GM21528 (cell line): ENCODE data around the gene NFE2L3.
"Not testable (repeated sequence)": the region's sequence is repeated elsewhere in the genome, so short reads cannot be mapped to it uniquely, and the experiment has no call there.

Source experiments
- ATAC-seq: cut with Tn5 transposase; IDR thresholded peaks from one replicate; pipeline ENCODE4 v1.9.1; 2021; ENCODE audit warnings: mild to moderate bottlenecking, moderate library complexity; ENCODE audit not compliant: unreplicated experiment, low FRiP score

Gene NFE2L3

DNA sequence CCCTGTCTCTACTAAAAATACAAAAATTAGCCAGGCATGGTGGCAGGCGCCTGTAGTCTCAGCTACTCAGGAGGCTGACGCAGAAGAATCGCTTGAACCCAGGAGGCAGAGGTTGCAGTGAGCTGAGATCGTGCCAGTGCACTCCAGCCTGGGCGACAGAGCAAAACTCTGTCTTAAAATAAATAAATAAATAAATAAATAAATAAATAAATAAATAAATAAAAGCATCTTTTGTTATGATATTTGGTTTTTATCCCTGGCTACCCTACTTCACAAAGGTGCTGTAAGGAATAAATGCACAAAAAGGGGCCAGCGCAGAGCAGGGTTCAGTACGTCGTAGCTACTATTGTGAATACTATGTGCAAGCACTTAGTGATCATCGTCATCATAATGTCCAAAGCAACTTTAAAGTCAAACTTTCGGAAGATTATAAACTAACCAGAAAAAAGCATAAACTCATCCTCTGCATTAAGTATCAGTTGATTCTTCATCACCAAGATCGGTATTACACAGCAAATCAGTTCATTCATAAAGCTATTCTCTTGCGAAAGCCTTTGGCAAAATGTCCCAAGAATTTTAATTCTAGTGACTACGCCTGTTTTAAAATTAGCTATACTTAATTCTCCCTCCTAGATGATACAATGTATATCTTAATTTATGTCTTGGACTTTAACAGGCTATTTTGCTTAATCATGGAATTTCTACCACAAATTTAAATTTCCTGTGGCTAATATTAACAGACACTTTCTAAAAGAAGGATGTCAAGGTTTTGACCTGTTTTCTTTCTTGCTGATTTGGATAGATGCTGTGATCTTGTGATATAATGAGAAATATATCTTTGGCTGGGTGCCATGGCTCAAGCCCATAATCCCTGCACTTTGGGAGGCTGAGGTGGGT, 7.6 kb upstream of the NFE2L3 start:
- ATAC-seq: no peak

DNA sequence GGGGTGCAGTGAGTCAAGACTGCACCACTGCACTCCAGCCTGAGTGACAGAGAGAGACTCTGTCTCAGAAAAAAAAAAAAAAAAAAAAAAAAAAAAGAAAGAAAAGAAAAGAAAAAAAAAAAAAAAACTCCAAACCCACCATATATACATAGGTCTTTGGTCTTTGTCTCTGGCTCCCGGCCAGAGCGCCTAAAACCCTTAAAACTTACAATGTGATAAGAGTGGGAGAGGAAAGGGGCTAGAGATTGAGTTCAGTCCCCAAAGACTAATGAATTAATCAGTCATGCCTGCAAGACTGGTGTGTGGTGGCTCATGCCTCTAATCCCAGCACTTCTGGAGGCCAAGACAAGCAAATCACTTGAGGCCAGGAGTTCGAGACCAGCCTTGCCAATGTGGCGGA, 6.8 kb upstream of the NFE2L3 start:
- ATAC-seq: no peak

DNA sequence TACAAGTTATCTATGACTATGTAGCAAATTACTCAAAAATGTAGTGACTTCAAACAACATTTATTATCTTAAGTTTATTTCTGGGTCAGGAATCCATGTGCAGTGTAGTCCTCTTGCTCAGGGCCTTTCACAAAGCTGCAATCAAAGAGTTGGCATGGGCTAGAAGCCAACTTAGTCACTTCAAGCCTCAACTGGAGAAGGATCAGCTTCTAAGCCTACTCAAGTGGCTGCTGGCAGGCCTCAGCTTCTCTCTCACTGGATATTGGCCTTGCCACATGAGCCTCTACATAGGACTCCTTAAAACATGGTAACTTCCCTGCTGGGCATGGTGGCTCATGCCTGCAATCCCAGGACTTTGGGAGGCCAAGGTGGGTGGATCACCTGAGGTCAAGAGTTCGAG, 5.0 kb upstream of the NFE2L3 start:
- ATAC-seq: no peak

DNA sequence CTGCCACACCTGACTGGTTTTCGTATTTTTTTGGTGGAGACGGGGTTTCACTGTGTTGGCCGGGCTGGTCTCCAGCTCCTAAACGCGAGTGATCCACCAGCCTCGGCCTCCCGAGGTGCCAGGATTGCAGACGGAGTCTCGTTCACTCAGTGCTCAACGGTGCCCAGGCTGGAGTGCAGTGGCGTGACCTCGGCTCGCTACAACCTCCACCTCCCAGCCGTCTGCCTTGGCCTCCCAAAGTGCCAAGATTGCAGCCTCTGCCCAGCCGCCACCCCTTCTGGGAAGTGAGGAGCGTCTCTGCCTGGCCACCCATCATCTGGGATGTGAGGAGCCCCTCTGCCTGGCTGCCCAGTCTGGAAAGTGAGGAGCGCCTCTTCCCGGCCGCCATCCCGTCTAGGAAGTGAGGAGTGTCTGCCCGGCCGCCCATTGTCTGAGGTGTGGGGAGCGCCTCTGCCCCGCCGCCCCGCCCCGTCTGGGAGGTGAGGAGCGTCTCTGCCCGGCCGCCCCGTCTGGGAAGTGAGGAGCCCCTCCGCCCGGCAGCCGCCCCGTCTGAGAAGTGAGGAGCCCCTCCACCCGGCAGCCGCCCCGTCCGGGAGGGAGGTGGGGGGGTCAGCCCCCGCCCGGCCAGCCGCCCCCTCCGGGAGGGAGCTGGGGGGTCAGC, 4.2 kb upstream of the NFE2L3 start:
- ATAC-seq: not testable (repeated sequence)

DNA sequence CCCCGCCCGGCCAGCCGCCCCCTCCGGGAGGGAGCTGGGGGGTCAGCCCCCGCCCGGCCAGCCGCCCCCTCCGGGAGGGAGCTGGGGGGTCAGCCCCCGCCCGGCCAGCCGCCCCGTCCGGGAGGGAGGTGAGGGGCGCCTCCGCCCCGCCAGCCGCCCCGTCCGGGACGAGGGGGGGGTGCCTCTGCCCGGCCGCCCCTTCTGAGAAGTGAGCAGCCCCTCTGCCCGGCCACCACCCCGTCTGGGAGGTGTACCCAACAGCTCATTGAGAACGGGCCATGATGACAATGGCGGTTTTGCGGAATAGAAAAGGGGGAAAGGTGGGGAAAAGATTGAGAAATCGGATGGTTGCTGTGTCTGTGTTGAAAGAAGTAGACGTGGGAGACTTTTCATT, 3.7 kb upstream of the NFE2L3 start:
- not testable (repeated sequence) for ATAC-seq

DNA sequence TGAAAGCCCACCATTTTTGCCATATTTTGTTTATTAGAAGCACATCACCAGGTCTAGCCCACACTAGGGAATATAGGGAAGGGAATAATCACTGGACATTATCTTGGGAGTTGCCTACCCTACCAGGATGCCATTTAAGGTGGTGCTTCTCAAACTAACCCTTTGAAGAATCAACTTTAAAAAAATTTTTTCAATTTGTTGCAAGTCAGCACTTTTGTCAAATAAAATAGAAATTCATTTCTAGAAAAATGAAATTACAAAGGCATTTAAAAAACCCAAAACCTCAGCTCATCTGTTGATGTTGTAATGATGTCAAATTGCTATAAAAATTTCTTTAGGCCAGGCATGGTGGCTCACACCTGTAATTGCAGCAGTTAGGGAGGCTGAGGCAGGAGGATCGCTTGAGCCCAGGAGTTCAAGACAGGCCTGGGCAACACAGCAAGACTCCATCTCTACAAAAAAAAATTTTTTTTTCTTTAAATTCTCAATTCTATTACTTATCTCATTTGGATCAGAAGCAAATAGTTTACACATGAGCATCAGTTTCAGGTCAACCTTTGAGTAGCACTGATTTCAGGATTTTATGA, 2.5 kb upstream of the NFE2L3 start:
- no peak for ATAC-seq

DNA sequence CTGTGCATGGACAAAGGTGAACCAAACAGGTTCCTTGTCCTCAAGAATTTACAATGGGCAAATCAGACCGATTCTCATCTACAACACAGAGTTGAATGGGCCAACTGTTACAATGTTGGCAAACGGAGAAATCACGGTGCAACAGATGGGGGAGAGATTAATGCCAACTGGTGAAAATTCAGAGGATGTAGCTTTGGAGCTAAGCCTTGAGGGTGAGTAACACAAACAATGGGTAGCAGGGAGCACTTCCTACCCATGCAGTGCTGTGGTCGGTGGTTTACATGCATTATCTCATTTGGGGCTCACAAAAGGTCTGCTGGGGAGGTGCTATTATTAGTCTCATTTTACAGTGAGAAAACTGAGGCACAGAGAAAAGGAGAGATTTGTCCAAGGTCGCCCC, 902 bp upstream of the NFE2L3 start:
- ATAC-seq: no peak

DNA sequence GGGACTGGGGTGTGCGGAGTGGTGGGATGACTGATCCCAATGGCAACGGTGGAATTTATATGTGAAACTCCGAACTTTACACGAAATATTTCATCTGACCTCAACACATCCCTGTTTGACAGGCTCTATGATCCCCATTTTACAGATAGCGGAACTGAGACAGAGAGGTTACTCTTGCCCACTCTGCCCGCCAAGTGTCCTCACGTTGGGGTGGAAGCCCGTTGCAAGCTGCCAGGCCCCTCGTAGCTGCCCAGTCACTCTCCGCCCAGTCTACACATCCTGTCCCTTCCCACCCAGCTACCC, 397 bp upstream of the NFE2L3 start:
- no peak for ATAC-seq

DNA sequence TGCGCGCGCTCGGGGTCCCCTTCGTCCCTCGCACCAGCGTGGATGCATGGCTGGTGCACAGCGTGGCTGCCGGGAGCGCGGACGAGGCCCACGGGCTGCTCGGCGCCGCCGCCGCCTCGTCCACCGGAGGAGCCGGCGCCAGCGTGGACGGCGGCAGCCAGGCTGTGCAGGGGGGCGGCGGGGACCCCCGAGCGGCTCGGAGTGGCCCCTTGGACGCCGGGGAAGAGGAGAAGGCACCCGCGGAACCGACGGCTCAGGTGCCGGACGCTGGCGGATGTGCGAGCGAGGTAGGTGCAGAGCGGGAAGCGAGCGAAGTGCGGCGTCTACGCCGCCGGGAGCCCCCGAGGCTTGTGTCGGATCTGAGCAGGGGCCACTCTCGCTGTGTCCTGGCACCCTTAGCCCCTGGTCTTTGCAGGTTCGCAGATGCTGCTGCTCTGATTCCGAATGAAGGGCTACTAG, 813 bp downstream of the NFE2L3 start:
- peak; percentile 21 for ATAC-seq

DNA sequence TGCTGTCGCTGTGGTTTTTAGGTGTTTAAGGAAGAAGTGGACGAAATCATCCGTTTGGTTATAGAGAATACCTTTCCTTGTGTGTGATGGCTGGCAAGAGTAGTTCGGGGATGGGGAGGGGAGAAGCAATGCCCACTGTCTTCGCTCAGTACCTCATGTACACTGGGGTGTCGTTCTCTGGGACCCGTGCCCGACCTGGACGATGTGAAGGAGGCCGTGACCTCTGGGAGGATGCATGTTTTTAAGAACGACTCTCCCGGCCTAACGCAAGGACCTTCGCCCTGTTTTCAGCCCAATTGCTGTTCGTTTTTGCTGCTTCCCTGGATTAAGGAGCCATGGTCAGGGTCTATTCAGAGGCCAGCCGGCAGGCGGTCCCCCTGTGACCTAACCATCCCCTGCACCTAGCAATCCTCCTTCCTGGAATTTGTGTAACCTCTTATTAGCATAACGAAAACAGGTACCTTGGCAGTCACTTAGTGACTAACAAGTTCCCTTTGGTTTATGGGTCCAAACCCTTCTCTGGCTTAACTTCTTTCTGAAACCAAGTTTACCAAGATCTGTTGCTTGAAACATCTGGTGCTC, 1.3 kb downstream of the NFE2L3 start:
- no peak for ATAC-seq

DNA sequence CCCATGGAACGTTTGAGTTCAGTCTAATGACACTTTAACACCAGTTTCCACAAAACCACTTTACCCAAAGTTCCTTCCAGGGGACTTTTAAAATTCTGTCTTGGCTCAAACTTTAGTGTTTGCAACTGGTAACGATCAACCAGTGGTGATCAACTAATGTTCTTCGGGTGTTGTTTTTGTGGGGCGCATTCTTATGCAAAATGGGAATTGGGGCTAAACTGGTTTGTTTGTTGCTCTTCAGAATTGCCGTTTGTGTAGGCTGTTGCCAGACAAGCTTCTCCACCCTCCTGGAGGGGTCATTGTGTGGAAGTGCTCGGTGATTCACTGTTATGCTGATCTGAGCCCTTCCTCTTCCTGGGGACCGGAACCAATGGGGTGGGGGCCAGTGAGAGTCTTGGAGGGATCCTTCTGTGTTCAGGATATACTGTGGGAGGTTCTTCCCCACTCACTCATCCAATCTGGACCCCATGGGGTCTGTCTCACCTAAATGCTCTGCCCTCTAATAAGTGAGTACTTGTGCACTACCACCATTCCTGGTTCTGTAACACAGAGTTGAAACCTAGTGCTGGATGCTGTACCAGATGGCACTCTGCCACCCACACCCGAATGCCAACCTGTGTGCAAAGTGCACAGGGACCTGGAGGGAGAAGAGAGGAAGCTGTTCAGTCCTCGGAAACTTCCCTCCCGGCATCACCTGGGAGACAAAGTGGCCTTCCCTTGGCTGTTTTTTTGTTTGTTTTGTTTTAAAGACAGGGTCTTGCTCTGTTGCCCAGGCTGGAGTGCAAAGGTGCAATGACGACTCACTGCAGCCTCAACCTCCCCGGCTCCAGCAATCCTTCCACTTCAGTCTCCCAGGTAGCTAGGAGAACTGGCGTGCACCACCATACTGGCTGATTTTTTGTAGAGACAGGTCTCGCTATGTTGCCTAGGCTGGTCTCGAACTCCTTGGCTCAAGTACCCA, 2.1 kb downstream of the NFE2L3 start:
- no peak for ATAC-seq

DNA sequence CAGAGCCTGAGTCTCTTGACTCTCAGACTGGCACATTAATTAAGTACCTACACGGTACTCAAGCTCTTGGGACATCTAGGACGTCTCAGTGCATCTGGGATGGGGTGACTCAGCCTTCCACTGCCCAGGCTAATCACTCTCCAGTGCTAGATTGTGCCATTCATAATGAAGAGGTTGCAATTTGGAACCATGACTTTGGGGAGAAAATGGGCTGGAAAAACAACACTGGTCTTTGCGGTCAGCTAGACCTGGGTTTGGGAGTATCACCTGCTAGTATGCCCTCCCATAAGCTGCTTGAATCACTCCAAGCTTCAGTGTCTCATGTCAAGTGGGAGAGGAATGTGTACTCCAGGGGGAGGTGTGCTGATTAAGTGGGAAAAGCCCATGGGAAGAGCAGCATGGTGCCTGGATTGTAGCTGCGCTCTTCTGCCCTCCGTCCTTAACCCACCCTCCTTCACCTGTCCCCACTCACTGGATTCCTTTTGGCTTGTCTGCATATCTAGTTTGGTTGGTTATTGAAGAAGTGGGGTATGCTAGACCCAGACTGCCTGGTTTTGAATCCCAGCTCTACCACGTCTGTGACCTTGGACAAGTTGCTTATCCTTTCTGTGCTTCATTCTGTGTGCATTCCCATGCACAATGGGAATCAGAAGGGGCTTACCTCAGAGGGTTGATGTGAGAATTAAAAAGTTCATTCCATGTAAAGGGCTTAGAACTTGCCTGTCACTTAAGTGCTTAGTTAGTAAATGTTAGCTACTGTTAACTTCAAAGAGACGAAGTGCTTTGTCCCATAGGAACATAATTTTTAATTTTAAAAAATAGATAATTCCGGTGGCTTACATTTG, 3.8 kb downstream of the NFE2L3 start:
- no peak for ATAC-seq

DNA sequence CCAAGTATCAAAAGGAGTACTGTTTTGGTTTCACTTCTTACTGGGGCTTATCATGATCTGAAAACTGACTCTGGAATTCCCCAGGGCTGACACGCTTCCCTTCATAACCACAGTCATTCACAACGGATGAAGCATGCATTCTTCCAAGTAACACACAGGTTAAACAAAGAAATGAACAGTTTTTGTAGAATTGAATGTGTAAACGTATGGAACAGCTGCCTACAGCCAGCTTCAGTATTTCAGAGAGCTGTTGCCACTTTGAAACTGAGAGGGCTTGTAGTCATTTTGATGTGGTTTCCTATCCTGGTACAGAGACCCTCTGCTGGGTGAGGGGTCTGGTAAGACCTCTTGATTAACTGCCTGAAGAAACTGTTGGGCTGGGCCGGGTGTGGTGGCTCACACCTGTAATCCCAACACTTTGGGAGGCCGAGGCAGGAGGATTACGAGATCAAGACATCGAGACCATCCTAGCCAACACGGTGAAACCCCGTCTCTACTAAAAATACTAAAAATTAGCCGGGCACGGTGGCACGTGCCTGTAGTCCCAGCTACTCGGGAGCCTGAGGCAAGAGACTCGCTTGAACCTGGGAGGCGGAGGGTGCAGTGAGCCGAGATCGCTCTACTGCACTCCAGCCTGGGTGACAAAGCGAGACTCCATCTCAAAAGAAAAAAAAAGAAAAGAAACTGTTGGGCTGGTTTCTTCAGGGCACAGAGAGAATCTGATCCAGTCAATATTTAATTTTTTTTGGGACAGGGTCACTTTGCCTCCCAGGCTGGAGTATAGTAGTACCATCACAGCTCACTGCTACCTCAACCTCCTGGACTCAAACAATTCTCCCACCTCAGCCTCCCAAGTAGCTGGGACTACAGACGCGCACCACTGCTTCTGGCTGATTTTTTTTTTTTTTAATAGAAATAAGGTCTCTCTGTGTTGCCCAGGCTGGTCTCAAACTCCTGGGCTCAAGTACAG, 4.7 kb downstream of the NFE2L3 start:
- no peak for ATAC-seq

DNA sequence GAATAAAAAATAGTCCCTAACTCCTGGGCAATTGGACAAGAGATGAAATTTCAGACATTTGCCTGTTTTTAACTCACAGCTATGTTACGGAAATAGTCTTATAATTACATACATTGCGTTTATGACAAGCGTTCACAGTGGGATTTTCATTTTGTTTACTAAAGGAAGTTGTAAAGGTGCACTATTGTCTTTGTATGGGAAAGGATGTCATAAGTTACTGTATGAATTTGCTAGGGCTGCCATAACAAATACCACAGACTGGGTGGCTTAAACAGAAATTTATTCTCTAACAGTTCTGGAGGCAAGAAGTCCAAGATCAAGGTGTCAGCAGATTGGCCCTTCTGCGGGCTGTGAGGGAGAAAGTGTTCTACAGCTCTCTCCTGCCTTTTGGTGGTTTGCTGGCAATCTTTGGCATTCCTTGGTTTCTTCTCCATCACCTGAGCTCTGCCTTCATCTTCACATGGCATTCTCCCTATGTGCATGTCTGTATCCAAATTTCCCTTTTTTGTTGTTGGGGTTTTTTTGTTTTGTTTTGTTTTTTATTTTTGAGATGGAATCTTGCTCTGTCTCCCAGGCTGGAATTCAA, 5.6 kb downstream of the NFE2L3 start:
- ATAC-seq: no peak

DNA sequence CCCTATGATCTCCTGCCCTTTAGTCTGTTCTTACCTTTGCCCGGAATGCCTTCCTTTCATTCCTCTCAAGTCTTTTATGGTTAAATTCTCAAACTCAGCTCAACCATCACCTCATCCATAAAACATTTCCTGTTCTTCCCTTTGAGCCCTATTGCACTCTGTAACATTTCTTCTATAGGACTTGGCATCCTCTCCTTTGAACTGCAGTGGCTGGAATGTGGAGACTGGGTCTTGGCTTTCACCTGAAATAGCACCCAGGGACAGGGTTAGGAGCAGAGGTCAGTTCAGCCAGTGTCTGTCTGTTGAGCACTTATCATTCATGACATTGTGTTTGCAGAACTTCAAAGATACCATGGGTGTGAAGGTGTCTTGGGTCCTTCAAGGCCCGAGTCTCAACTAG, 7.2 kb downstream of the NFE2L3 start:
- ATAC-seq: no peak

DNA sequence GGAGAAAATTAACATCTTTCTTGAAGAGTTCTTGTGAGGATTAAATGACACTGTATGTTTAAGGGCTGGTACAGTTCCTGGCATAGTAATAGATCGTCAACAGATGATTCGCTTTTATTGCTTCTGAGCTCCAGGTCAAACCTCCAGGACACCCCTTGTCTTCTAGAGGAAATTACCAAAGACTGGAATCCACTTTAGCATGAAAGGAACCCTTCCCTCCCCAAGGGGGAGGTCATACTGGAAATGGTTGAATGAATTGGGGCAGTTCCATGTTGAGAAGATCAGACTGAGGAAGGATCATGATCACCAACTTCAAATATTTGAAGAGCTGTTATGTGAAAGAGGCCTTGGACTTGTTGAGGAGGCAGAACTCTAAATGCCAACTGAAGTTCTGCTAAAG, 8.9 kb downstream of the NFE2L3 start:
- ATAC-seq: no peak

DNA sequence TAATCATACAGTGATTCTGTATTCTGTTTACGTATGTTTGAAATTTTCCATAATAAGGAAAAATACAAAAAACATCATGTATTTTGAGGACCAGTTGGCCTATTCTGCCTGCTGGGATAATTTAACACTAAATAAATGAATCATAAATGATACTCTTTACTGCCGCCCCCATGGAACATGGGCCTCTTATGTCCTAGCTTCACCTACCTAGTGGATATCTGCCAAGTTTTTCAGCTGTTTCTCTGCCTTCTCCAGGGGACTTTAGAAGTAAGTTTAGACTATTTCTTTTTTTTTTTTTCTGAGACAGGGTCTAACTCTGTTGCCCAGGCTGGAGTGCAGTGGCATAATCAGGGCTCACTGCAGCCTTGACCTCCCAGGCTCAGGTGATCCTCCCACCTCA, 10.4 kb downstream of the NFE2L3 start:
- no peak for ATAC-seq

DNA sequence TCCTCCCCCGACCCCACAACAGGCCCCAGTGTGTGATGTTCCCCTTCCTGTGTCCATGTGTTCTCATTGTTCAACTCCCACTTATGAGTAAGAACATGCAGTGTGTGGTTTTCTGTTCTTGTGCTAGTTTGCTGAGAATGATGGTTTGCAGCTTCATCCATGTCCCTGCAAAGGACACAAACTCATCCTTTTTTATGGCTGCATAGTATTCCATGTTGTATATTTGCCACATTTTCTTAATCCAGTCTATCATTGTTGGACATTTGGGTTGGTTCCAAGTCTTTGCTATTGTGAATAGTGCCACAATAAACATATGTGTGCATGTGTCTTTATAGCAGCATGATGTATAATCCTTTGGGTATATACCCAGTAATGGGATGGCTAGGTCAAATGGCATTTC, 11.8 kb downstream of the NFE2L3 start:
- ATAC-seq: not testable (repeated sequence)
